Endothelial cell of umbilical vein (primary cell): Measurements from ENCODE around the gene CLCNKA. TPM values are rescaled to one million over a fixed set of nuclear protein-coding genes. Genes with fewer than 3 reads are reported as not detected.
A peak's percentile ranks its signal among the peaks of the same experiment; 100 is the strongest.

Experiments used
- BruUV-seq: library from RNA; stranded (reverse); fragments of 400-500 nt; replicated peaks from 2 replicates; lab custom pipeline; 2021; lab: Mats Ljungman, UMichigan
- CTCF ChIA-PET: fragments of 300-600, 350-600 bp; sonication (Branson Sonifier 250); formaldehyde crosslinking; loops from one replicate; lab custom pipeline; 2021; ENCODE audit warnings: antibody characterized with exemption, inconsistent platforms; lab: Charles Lee
- POLR2A ChIA-PET: fragments of 300-600, 350-600 bp; sonication (Branson Sonifier 250); formaldehyde crosslinking; loops from one replicate; lab custom pipeline; 2021; ENCODE audit warnings: antibody characterized with exemption, inconsistent platforms; lab: Charles Lee
- DNase-seq: peaks from one replicate; pipeline ENCODE4 v3.0.0-alpha.2; 2011; ENCODE audit warnings: low read depth, low spot score
- FAIRE-seq: peaks from 2 replicates; lab custom pipeline; 2011; peaks lifted over from hg19 to GRCh38; lab: Jason Lieb, UNC
- H2AFZ ChIP-seq: 2 replicates; pipeline ENCODE4 v1.6.0; 2012; ENCODE audit warnings: low read depth, low read length, control low read depth, inconsistent platforms
- H3K27ac ChIP-seq: 2 replicates; pipeline ENCODE4 v1.5.1; 2011; ENCODE audit warnings: low read depth, mild to moderate bottlenecking, control low read depth, low read length, moderate library complexity; ENCODE audit not compliant: insufficient read depth
- H3K27me3 ChIP-seq, 2 experiments: 2 replicates each; pipeline versions ENCODE4 v1.6.0 to v1.6.1; 2011; ENCODE audit warnings: low read length in 2 of 2, mixed read lengths in 1 of 2; ENCODE audit not compliant: control insufficient read depth in 2 of 2, insufficient read depth in 2 of 2
- H3K36me3 ChIP-seq, 2 experiments: 2 replicates in 1 of 2; 3 replicates in 1 of 2; pipeline ENCODE4 v1.5.1; 2011; ENCODE audit warnings: low read length in 2 of 2, mild to moderate bottlenecking in 1 of 2, moderate library complexity in 1 of 2; ENCODE audit not compliant: control insufficient read depth in 2 of 2, insufficient read depth in 2 of 2; ENCODE audit errors: extremely low read depth in 1 of 2
- H3K4me1 ChIP-seq: 3 replicates; pipeline ENCODE4 v1.5.1; 2011; ENCODE audit warnings: mild to moderate bottlenecking, low read length; ENCODE audit not compliant: control insufficient read depth, insufficient read depth; ENCODE audit errors: extremely low read depth
- H3K4me2 ChIP-seq: 2 replicates; pipeline ENCODE4 v1.6.1; 2011; ENCODE audit warnings: low read length, control low read depth, mixed read lengths; ENCODE audit not compliant: insufficient read depth
- H3K4me3 ChIP-seq, 3 experiments: fragments of 200-600 bp in 1 of 3; sonication (generic), shearing (Covaris generic) in 1 of 3; replicated peaks in 1 of 3; 2 replicates each; pipeline ENCODE4 v1.5.1; 2011 to 2016; ENCODE audit warnings: control low read depth in 3 of 3, low read length in 3 of 3, mild to moderate bottlenecking in 2 of 3, inconsistent platforms in 1 of 3, low read depth in 1 of 3, moderate library complexity in 1 of 3; ENCODE audit not compliant: insufficient read depth in 1 of 3
- H3K79me2 ChIP-seq: 2 replicates; pipeline ENCODE4 v1.6.0; 2012; ENCODE audit warnings: low read length, inconsistent platforms; ENCODE audit not compliant: control insufficient read depth, insufficient read depth
- H3K9ac ChIP-seq: replicated peaks from 2 replicates; pipeline ENCODE3; 2011; ENCODE audit warnings: low read length, control low read depth; ENCODE audit not compliant: insufficient read depth; ENCODE audit errors: extremely low read depth
- H3K9me1 ChIP-seq: replicated peaks from 3 replicates; pipeline ENCODE4 v1.6.0; 2011; ENCODE audit warnings: mild to moderate bottlenecking, low read length; ENCODE audit not compliant: control insufficient read depth, insufficient read depth; ENCODE audit errors: extremely low read depth
- H3K9me3 ChIP-seq: replicated peaks from 2 replicates; pipeline ENCODE4 v1.5.1; 2012; ENCODE audit warnings: low read length, inconsistent platforms; ENCODE audit not compliant: control insufficient read depth, insufficient read depth
- H4K20me1 ChIP-seq: replicated peaks from 2 replicates; pipeline ENCODE3; 2011; ENCODE audit warnings: mild to moderate bottlenecking, low read length; ENCODE audit not compliant: control insufficient read depth, insufficient read depth; ENCODE audit errors: extremely low read depth
- CTCF ChIP-seq, 2 donors: IDR thresholded peaks; 1 replicate in 1 of 2; 2 replicates in 1 of 2; pipeline ENCODE4 v1.5.1; 2011; ENCODE audit warnings: low read length in 2 of 2, mild to moderate bottlenecking in 2 of 2, moderate library complexity in 2 of 2, control low read depth in 1 of 2, inconsistent platforms in 1 of 2, low read depth in 1 of 2; ENCODE audit not compliant: insufficient read depth in 1 of 2; ENCODE audit errors: extremely low read depth in 1 of 2
- EZH2 ChIP-seq: IDR thresholded peaks from 2 replicates; pipeline ENCODE4 v1.6.1; 2012; ENCODE audit warnings: borderline replicate concordance, low read depth, mild to moderate bottlenecking, moderate library complexity, low read length, inconsistent platforms; ENCODE audit not compliant: severe bottlenecking
- FOS ChIP-seq: IDR thresholded peaks from 2 replicates; pipeline ENCODE4 v1.6.1; 2011; ENCODE audit warnings: mild to moderate bottlenecking, low read length, moderate library complexity, borderline replicate concordance; ENCODE audit not compliant: insufficient read depth
- MYC ChIP-seq: IDR thresholded peaks from one replicate; pipeline ENCODE4 v1.6.1; 2011; ENCODE audit warnings: mild to moderate bottlenecking, low read depth, low read length
- POLR2A ChIP-seq: IDR thresholded peaks from 2 replicates; pipeline ENCODE4 v1.6.1; 2012; ENCODE audit warnings: low read depth, mild to moderate bottlenecking, control low read depth, low read length
- dilution Hi-C: fragments of 300-500 bp; cut with MboI; formaldehyde crosslinking; loops from one replicate; pipeline ENCODE4 v1.15.0; 2019; ENCODE audit warnings: low sequenced_read_pairs; ENCODE audit not compliant: extremely low pct_ligation_motif_present
- intact Hi-C: fragments of 100-400 bp; cut with micrococcal nuclease; formaldehyde crosslinking; loops from one replicate; pipeline ENCODE4 v1.10.0; 2022
- polyA plus RNA-seq, 4 experiments: library from polyadenylated mRNA; depleted of rRNA in 3 of 4; stranded (reverse) in 3 of 4; unstranded in 1 of 4; fragments of >200 nt; gene quantifications; 2 replicates each; pipeline versions ENCODE4 v1.2.1 to v1.2.3, GENCODE V29; 2011 to 2012; ENCODE audit warnings: missing spikeins in 1 of 4
- total RNA-seq: library from RNA; stranded (reverse); gene quantifications from 2 replicates; pipeline ENCODE4 v1.2.3, GENCODE V29; 2021

The CLCNKA gene
- total and polyA plus RNA-seq, 2 donors (not counting 3 experiments of a cell fraction or from before 2014, with no cell fraction given), result not detected

- intact Hi-C loops, result no loop called here
- Histone ChIP-seq H3K79me2 (no peaks in the 10 kb centered on the region), H3K4me2 (no peak overlapping the region), H2AFZ (peak overlapping the region; percentile 50), H3K27ac (no peak overlapping the region), H3K9ac (no peak overlapping the region), H3K9me1 (no peaks in the 10 kb centered on the region), H3K9me3 (no peaks in the 10 kb centered on the region), H3K4me1 (peaks cover 4% of the 10 kb centered on the region), H3K4me3 (peak overlapping the region in 1 of 3 experiments; percentile 27), H3K36me3 (no peaks in the 10 kb centered on the region), H4K20me1 (no peaks in the 10 kb centered on the region), H3K27me3 (no peaks in the 10 kb centered on the region)
- FAIRE-seq (peak; percentile 64), DNase-seq (peak; percentile 46)
- ChIA-PET CTCF (interaction anchor here (0.8 kb wide), 1 partner anchor 61 kb away, joined by 4 read pairs; the partner anchor contains the start of gene FAM131C), POLR2A (no interaction called here)
- no peak for TF ChIP-seq EZH2
- TF ChIP-seq MYC, result no peak
- no peak for TF ChIP-seq CTCF (IDR thresholded peaks at IDR 0.05; ENCODE audit: extremely low read depth in 1 of 2, insufficient read depth in 1 of 2, low read depth in 1 of 2, low read length in 2 of 2)
- TF ChIP-seq POLR2A, result no peak
- no peak for TF ChIP-seq FOS
- BruUV-seq, result no TSS peak
- dilution Hi-C loops, result no loop called here
Measured at GRCh38 chr1:16012590-16013219, 9.1 kb upstream of the CLCNKA start.
